Esophagus squamous epithelium (tissue), 4 donors: ENCODE results near the gene OR1I1.

ENCODE experiments used
- POLR2A ChIP-seq, 4 donors: fragments of 450-650 bp; IDR thresholded peaks; one replicate each; pipeline ENCODE4 v1.6.1; 2017; ENCODE audit warnings: antibody characterized with exemption in 4 of 4, mild to moderate bottlenecking in 4 of 4, moderate library complexity in 3 of 4
- TF ChIP-seq, protein P1 (sequence below), 6 experiments: fragments of 450-650 bp in 4 of 6; fragments of 200-600 bp in 2 of 6; sonication (generic) in 2 of 6; IDR thresholded peaks; one replicate each; pipeline ENCODE4 v1.5.1; 2016 to 2019; ENCODE audit warnings: antibody characterized with exemption in 6 of 6, mild to moderate bottlenecking in 4 of 6, moderate library complexity in 4 of 6

DNA sequence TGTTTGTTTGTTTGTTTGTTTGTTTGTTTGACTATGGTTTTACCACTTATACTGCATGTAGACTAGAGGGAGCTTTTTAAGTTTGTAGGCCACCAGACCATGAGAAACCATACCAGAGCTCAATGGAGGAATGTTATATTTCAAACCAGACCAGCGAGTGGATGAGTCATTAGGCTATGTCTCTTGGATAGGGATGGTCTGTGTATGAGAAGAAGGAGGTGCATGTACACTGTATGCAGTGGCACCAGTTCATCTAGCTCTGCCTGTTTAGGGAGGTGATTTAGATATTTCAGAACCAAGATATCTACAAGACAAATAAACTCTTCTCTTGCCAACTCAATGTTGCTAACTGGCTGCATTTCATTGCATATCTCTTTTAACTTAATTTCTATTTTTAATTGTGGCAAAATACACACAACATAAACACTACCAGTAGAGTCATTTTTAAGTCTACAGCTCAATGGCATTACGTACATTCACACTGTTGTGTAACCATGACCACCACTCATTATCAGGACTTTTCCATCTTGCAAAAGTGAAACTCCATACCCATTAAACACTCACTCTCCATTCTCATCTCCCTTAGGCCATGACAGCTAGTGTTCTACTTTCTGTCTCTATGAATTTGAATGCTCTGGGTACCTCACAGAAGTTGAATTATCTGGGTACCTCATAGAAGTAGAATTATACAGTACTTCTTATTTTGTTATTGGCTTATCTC, 54.4 kb downstream of the OR1I1 start:
- TF ChIP-seq, protein P1, sequence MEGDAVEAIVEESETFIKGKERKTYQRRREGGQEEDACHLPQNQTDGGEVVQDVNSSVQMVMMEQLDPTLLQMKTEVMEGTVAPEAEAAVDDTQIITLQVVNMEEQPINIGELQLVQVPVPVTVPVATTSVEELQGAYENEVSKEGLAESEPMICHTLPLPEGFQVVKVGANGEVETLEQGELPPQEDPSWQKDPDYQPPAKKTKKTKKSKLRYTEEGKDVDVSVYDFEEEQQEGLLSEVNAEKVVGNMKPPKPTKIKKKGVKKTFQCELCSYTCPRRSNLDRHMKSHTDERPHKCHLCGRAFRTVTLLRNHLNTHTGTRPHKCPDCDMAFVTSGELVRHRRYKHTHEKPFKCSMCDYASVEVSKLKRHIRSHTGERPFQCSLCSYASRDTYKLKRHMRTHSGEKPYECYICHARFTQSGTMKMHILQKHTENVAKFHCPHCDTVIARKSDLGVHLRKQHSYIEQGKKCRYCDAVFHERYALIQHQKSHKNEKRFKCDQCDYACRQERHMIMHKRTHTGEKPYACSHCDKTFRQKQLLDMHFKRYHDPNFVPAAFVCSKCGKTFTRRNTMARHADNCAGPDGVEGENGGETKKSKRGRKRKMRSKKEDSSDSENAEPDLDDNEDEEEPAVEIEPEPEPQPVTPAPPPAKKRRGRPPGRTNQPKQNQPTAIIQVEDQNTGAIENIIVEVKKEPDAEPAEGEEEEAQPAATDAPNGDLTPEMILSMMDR (IDR thresholded peaks at IDR 0.05) = no peak
- TF ChIP-seq POLR2A (IDR thresholded peaks at IDR 0.05) = no peak
